CD14-positive monocyte (primary cell): Measurements from ENCODE around the gene CCDC32. TPM values are rescaled to one million over a fixed set of nuclear protein-coding genes. Genes with fewer than 3 reads are reported as not detected.

Experiments used
- DNase-seq, 3 donors: peaks; one replicate each; pipeline ENCODE4 v3.0.0-alpha.2; 2011 to 2022
- H2AFZ ChIP-seq: 2 replicates; pipeline ENCODE4 v1.6.0; 2012; ENCODE audit warnings: mild to moderate bottlenecking, low read depth, low read length, inconsistent platforms; ENCODE audit not compliant: insufficient read depth, poor library complexity, severe bottlenecking
- H3K27ac ChIP-seq, 2 donors: 1 replicate in 1 of 2; 2 replicates in 1 of 2; pipeline ENCODE4 v1.5.1; 2012 to 2013; ENCODE audit warnings: low read length in 2 of 2, control low read depth in 1 of 2, inconsistent platforms in 1 of 2, low read depth in 1 of 2, mild to moderate bottlenecking in 1 of 2
- H3K27me3 ChIP-seq, 2 donors: one replicate each; pipeline versions ENCODE4 v1.6.0 to v1.6.1; 2011 to 2013; ENCODE audit warnings: low read length in 2 of 2; ENCODE audit not compliant: control insufficient read depth in 2 of 2, insufficient read depth in 2 of 2
- H3K36me3 ChIP-seq, 2 donors: replicated peaks in 1 of 2; 1 replicate in 1 of 2; 2 replicates in 1 of 2; pipeline versions ENCODE4 v1.5.1 to v1.6.1; 2012 to 2013; ENCODE audit warnings: low read length in 2 of 2, control low read depth in 1 of 2, inconsistent platforms in 1 of 2, mild to moderate bottlenecking in 1 of 2; ENCODE audit not compliant: insufficient read depth in 2 of 2, control insufficient read depth in 1 of 2
- H3K4me1 ChIP-seq, 2 donors: 1 replicate in 1 of 2; 2 replicates in 1 of 2; pipeline versions ENCODE4 v1.5.1 to v1.6.1; 2012 to 2013; ENCODE audit warnings: low read length in 2 of 2, control low read depth in 1 of 2, inconsistent platforms in 1 of 2, mild to moderate bottlenecking in 1 of 2, moderate library complexity in 1 of 2; ENCODE audit not compliant: insufficient read depth in 2 of 2, control insufficient read depth in 1 of 2
- H3K4me2 ChIP-seq: replicated peaks from 2 replicates; pipeline ENCODE3; 2012; ENCODE audit warnings: low read length, moderate library complexity, mild to moderate bottlenecking; ENCODE audit not compliant: poor library complexity, severe bottlenecking; ENCODE audit errors: extremely low read depth
- H3K4me3 ChIP-seq, 3 experiments: fragments of 200-600 bp in 1 of 3; sonication (generic) in 1 of 3; replicated peaks in 1 of 3; 1 replicate in 2 of 3; 2 replicates in 1 of 3; pipeline ENCODE4 v1.5.1; 2011 to 2013; ENCODE audit warnings: low read length in 3 of 3, mild to moderate bottlenecking in 3 of 3, control low read depth in 2 of 3, low read depth in 2 of 3, inconsistent platforms in 1 of 3, moderate library complexity in 1 of 3
- H3K79me2 ChIP-seq: 2 replicates; pipeline ENCODE4 v1.6.0; 2012; ENCODE audit warnings: mild to moderate bottlenecking, control low read depth, inconsistent platforms, low read length, moderate library complexity; ENCODE audit not compliant: insufficient read depth
- H3K9ac ChIP-seq: 2 replicates; pipeline ENCODE4 v1.6.0; 2017; ENCODE audit warnings: low read length, mild to moderate bottlenecking; ENCODE audit not compliant: insufficient read depth, poor library complexity, severe bottlenecking
- H3K9me3 ChIP-seq, 2 donors: replicated peaks in 1 of 2; 1 replicate in 1 of 2; 2 replicates in 1 of 2; pipeline versions ENCODE4 v1.5.1 to v1.6.1; 2012 to 2013; ENCODE audit warnings: low read length in 2 of 2, control low read depth in 1 of 2; ENCODE audit not compliant: control insufficient read depth in 1 of 2, insufficient read depth in 1 of 2
- H4K20me1 ChIP-seq: 2 replicates; pipeline ENCODE4 v1.6.0; 2012; ENCODE audit warnings: mild to moderate bottlenecking, low read length, control low read depth, moderate library complexity; ENCODE audit not compliant: insufficient read depth
- H3K27ac Mint-ChIP-seq, 7 donors: one replicate each; pipeline ENCODE4 v1.8.0; 2020; ENCODE audit warnings: mild to moderate bottlenecking in 7 of 7, mixed read lengths in 7 of 7, moderate library complexity in 6 of 7, inconsistent platforms in 2 of 7
- H3K27me3 Mint-ChIP-seq, 3 donors: one replicate each; pipeline ENCODE4 v1.8.0; 2021 to 2022; ENCODE audit warnings: low read depth in 3 of 3, mild to moderate bottlenecking in 3 of 3, mixed read lengths in 3 of 3, moderate library complexity in 3 of 3, inconsistent platforms in 1 of 3
- H3K36me3 Mint-ChIP-seq, 2 donors: one replicate each; pipeline ENCODE4 v1.8.0; 2020; ENCODE audit warnings: mixed read lengths in 2 of 2, inconsistent platforms in 1 of 2, mild to moderate bottlenecking in 1 of 2
- H3K4me1 Mint-ChIP-seq: one replicate; pipeline ENCODE4 v1.8.0; 2020; ENCODE audit warnings: mild to moderate bottlenecking, mixed read lengths
- H3K4me3 Mint-ChIP-seq, 2 donors: one replicate each; pipeline ENCODE4 v1.8.0; 2020; ENCODE audit warnings: mild to moderate bottlenecking in 2 of 2, mixed read lengths in 2 of 2, moderate library complexity in 1 of 2
- H3K9me3 Mint-ChIP-seq, 7 donors: one replicate each; pipeline ENCODE4 v1.8.0; 2020 to 2022; ENCODE audit warnings: mixed read lengths in 7 of 7, mild to moderate bottlenecking in 6 of 7, moderate library complexity in 6 of 7, inconsistent platforms in 2 of 7
- CTCF ChIP-seq: fragments of 200-600 bp; IDR thresholded peaks from one replicate; pipeline ENCODE4 v1.8.0; 2022; ENCODE audit warnings: antibody characterized with exemption, mild to moderate bottlenecking
- WGBS: methylation state at CpG from one replicate; pipeline ENCODE4 v1.1.5; 2013; ENCODE audit warnings: missing lambda C conversion rate; ENCODE audit not compliant: insufficient coverage; 5-methylcytosine and 5-hydroxymethylcytosine counted together
- intact Hi-C, 2 donors: fragments of 100-400 bp; cut with micrococcal nuclease; formaldehyde crosslinking; loops; one replicate each; pipeline versions ENCODE4 v1.15.0 to v1.15.1; 2023
- polyA plus RNA-seq, 3 donors: library from polyadenylated mRNA; depleted of rRNA in 1 of 3; unstranded in 2 of 3; stranded (reverse) in 1 of 3; fragments of 300-500 nt in 2 of 3; fragments of >200 nt in 1 of 3; fragmentation: Illumina TruSeq in 2 of 3; gene quantifications; 1 replicate in 2 of 3; 2 replicates in 1 of 3; pipeline ENCODE4 v1.2.3, GENCODE V29; 2012 to 2021

CCDC32 gene
- polyA plus RNA-seq, 3 donors = 7.5 to 37.3 (median 30.8) TPM

GRCh38 chr15:40545457-40545856 is 19.4 kb downstream of the CCDC32 start:
- Mint-ChIP-seq H3K4me1 (peaks cover 32% of the 10 kb centered on the region), H3K9me3 (no peaks in the 10 kb centered on the region), H3K4me3 (no peak overlapping the region), H3K36me3 (peaks cover 26 to 42% of the 10 kb centered on the region in 2 donors), H3K27ac (no peak overlapping the region), H3K27me3 (peaks cover 0 to 6% (median 0%) of the 10 kb centered on the region in 3 donors)
- Histone ChIP-seq H3K4me3 (no peak overlapping the region), H3K27me3 (no peaks in the 10 kb centered on the region), H3K9me3 (no peaks in the 10 kb centered on the region), H3K4me1 (peaks cover 13 to 20% of the 10 kb centered on the region in 2 donors), H3K79me2 (no peaks in the 10 kb centered on the region), H4K20me1 (peaks cover 3% of the 10 kb centered on the region), H3K4me2 (no peak overlapping the region), H3K27ac (no peak overlapping the region), H2AFZ (no peak overlapping the region), H3K36me3 (peaks cover 10 to 19% of the 10 kb centered on the region in 2 donors), H3K9ac (no peak overlapping the region)
- TF ChIP-seq CTCF = no peak
- DNase-seq = no peak
- intact Hi-C loops = no loop called here
- no CpG with 5 or more reads among the region's 1 CpG for WGBS

- peaks cover 21% of the 10 kb centered on the region for H3K4me1 Mint-ChIP-seq
- peak overlapping the region in 2 of 7 donors; percentile 28 to 46 for H3K27ac Mint-ChIP-seq
- Histone ChIP-seq H3K27ac (no peak overlapping the region), H3K9ac (no peak overlapping the region), H3K36me3 (peaks cover 13 to 19% of the 10 kb centered on the region in 2 donors), H3K79me2 (no peaks in the 10 kb centered on the region), H2AFZ (no peak overlapping the region), H3K27me3 (no peaks in the 10 kb centered on the region), H3K9me3 (no peaks in the 10 kb centered on the region), H3K4me3 (no peak overlapping the region), H4K20me1 (no peaks in the 10 kb centered on the region), H3K4me1 (peaks cover 4 to 8% of the 10 kb centered on the region in 2 donors), H3K4me2 (no peak overlapping the region)
- DNase-seq = peak in 1 of 3 donors; percentile 17
- H3K4me3 Mint-ChIP-seq = no peak overlapping the region
- WGBS = 80% methylated on average over 1 of the region's 5 CpGs
- H3K9me3 Mint-ChIP-seq = no peaks in the 10 kb centered on the region
- TF ChIP-seq CTCF = no peak
- H3K27me3 Mint-ChIP-seq = peaks cover 0 to 4% (median 0%) of the 10 kb centered on the region in 3 donors
- intact Hi-C loops = loop anchor here in 1 of 2 donors (5.0 kb wide), 1 partner anchor 619 kb away; no protein-coding TSS in a partner anchor
- peaks cover 22 to 32% of the 10 kb centered on the region in 2 donors for H3K36me3 Mint-ChIP-seq
These were observed 21.1 kb downstream of the CCDC32 start for GRCh38 chr15:40543631-40544294.
